Natural killer cell (primary cell): ENCODE data around the gene ZNF70. TPM values are rescaled to one million over a fixed set of nuclear protein-coding genes. Genes with fewer than 3 reads are reported as not detected.

Experiments used
- ATAC-seq, 3 donors: fragments of 150-1000 bp in 2 of 3; fragments of 200-7000 bp in 1 of 3; cut with Tn5 transposase; 1 replicate in 1 of 3; 2 replicates in 2 of 3; pipeline ENCODE4 v1.10.0; 2021; ENCODE audit warnings: mild to moderate bottlenecking in 2 of 3, moderate library complexity in 2 of 3
- DNase-seq, 2 donors: peaks; one replicate each; pipeline versions ENCODE4 v3.0.0 to v3.0.0-alpha.2; 2013 to 2021; ENCODE audit warnings: mixed read lengths in 1 of 2
- H3K27ac ChIP-seq: one replicate; pipeline ENCODE4 v1.5.1; 2013; ENCODE audit warnings: mild to moderate bottlenecking, low read length
- H3K27me3 ChIP-seq: one replicate; pipeline ENCODE4 v1.6.1; 2013; ENCODE audit warnings: low read length; ENCODE audit not compliant: control insufficient read depth, insufficient read depth
- H3K36me3 ChIP-seq: one replicate; pipeline ENCODE4 v1.6.1; 2013; ENCODE audit warnings: low read length; ENCODE audit not compliant: control insufficient read depth, insufficient read depth
- H3K4me1 ChIP-seq: one replicate; pipeline ENCODE4 v1.6.1; 2013; ENCODE audit warnings: low read length; ENCODE audit not compliant: control insufficient read depth, insufficient read depth
- H3K4me3 ChIP-seq: one replicate; pipeline ENCODE4 v1.5.1; 2013; ENCODE audit warnings: low read length
- H3K9me3 ChIP-seq: one replicate; pipeline ENCODE4 v1.6.1; 2013; ENCODE audit warnings: low read length; ENCODE audit not compliant: control insufficient read depth, insufficient read depth
- H3K27ac Mint-ChIP-seq, 2 donors: one replicate each; pipeline ENCODE4 v1.8.0; 2022; ENCODE audit warnings: mild to moderate bottlenecking in 2 of 2, mixed read lengths in 2 of 2, moderate library complexity in 1 of 2
- H3K27me3 Mint-ChIP-seq, 2 donors: one replicate each; pipeline ENCODE4 v1.8.0; 2022; ENCODE audit warnings: low read depth in 2 of 2, mixed read lengths in 2 of 2
- H3K36me3 Mint-ChIP-seq: one replicate; pipeline ENCODE4 v1.8.0; 2022; ENCODE audit warnings: mixed read lengths
- H3K4me1 Mint-ChIP-seq, 2 donors: one replicate each; pipeline ENCODE4 v1.8.0; 2022; ENCODE audit warnings: mixed read lengths in 2 of 2
- H3K4me3 Mint-ChIP-seq: one replicate; pipeline ENCODE4 v1.8.0; 2022; ENCODE audit warnings: mild to moderate bottlenecking, moderate library complexity, mixed read lengths
- H3K9me3 Mint-ChIP-seq, 2 donors: one replicate each; pipeline ENCODE4 v1.8.0; 2022; ENCODE audit warnings: mixed read lengths in 2 of 2
- WGBS: methylation state at CpG from one replicate; pipeline ENCODE4 v1.1.7; 2013; ENCODE audit warnings: missing lambda C conversion rate; ENCODE audit not compliant: insufficient coverage; 5-methylcytosine and 5-hydroxymethylcytosine counted together
- intact Hi-C: fragments of 100-400 bp; cut with micrococcal nuclease; formaldehyde crosslinking; loops from one replicate; pipeline ENCODE4 v1.14.2; 2022
- total RNA-seq, 4 donors: library from RNA; stranded (reverse); fragments of 120-200 nt in 1 of 4; gene quantifications; one replicate each; pipeline versions ENCODE4 v1.2.3 to v1.2.4, GENCODE V29; 2013 to 2022
- TF ChIP-seq, protein P1 (sequence below): fragments of 200-600 bp; IDR thresholded peaks from one replicate; pipeline ENCODE4 v1.8.0; 2022; ENCODE audit warnings: antibody characterized with exemption

ZNF70 gene
- total RNA-seq, 3 donors from 2014 or later (not counting 1 experiment from before 2014, with no cell fraction given) = 7.4 to 9.1 (median 7.7) TPM

DNA sequence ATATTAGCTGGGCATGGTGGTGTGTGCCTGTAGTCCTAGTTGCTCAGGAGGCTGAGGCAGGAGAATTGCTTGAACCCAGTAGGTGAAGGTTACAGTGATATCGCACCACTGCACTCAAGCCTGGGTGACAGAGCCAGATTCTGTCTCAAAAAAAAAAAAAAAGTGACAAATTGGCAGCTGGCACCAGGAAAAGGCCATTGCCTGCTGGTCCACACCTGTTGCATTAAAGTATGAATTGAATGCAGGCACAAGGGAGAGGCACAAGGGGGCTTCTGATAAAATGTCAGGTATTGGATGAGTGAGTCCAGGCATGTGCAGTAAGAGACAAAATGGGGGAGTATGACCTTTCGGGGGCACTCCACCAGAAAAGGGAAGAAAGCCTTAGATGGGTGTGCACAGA is 28.2 kb downstream of the ZNF70 start:
- no peaks in the 10 kb centered on the region for H3K4me1 Mint-ChIP-seq
- DNase-seq = no peak
- H3K9me3 Mint-ChIP-seq = no peaks in the 10 kb centered on the region
- Histone ChIP-seq H3K9me3 (no peaks in the 10 kb centered on the region), H3K4me1 (no peaks in the 10 kb centered on the region), H3K36me3 (no peaks in the 10 kb centered on the region), H3K27me3 (no peaks in the 10 kb centered on the region), H3K27ac (no peak overlapping the region), H3K4me3 (no peak overlapping the region)
- 89% methylated on average over 2 of the region's 2 CpGs for WGBS
- ATAC-seq = no peak
- intact Hi-C loops = no loop called here
- TF ChIP-seq, protein P1, sequence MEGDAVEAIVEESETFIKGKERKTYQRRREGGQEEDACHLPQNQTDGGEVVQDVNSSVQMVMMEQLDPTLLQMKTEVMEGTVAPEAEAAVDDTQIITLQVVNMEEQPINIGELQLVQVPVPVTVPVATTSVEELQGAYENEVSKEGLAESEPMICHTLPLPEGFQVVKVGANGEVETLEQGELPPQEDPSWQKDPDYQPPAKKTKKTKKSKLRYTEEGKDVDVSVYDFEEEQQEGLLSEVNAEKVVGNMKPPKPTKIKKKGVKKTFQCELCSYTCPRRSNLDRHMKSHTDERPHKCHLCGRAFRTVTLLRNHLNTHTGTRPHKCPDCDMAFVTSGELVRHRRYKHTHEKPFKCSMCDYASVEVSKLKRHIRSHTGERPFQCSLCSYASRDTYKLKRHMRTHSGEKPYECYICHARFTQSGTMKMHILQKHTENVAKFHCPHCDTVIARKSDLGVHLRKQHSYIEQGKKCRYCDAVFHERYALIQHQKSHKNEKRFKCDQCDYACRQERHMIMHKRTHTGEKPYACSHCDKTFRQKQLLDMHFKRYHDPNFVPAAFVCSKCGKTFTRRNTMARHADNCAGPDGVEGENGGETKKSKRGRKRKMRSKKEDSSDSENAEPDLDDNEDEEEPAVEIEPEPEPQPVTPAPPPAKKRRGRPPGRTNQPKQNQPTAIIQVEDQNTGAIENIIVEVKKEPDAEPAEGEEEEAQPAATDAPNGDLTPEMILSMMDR = no peak
- H3K36me3 Mint-ChIP-seq = no peaks in the 10 kb centered on the region
- no peaks in the 10 kb centered on the region for H3K27me3 Mint-ChIP-seq
- H3K4me3 Mint-ChIP-seq = no peak overlapping the region
- H3K27ac Mint-ChIP-seq = no peak overlapping the region

DNA sequence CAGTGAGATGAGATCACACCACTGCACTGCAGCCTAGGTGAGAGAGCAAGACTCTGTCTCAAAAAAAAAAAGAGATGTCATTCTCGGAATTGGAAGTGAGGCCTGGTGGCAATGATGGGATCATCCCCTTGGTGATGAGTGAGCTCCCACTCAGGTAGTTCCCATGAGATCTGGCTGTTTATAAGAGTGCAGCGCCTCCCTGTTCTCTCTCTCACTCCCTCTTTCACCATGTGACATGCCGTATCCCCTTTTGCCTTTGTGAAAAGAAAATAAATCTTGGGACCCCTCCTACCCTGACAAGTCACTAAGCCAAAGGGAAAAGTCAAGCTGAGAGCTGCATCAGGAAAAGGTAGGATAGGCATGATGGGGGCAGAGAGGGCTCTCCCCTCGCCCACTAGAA is 28.8 kb downstream of the ZNF70 start:
- H3K27ac Mint-ChIP-seq = no peak overlapping the region
- no peak overlapping the region for H3K4me3 Mint-ChIP-seq
- no peaks in the 10 kb centered on the region for H3K36me3 Mint-ChIP-seq
- Histone ChIP-seq H3K4me1 (peaks cover 5% of the 10 kb centered on the region), H3K36me3 (no peaks in the 10 kb centered on the region), H3K9me3 (no peaks in the 10 kb centered on the region), H3K27ac (no peak overlapping the region), H3K27me3 (no peaks in the 10 kb centered on the region), H3K4me3 (no peak overlapping the region)
- peaks cover 0 to 4% of the 10 kb centered on the region in 2 donors for H3K4me1 Mint-ChIP-seq
- WGBS = 89% methylated on average over 4 of the region's 4 CpGs
- H3K9me3 Mint-ChIP-seq = no peaks in the 10 kb centered on the region
- intact Hi-C loops = no loop called here
- H3K27me3 Mint-ChIP-seq = no peaks in the 10 kb centered on the region
- TF ChIP-seq, protein P1 = no peak
- ATAC-seq (no peak), DNase-seq (no peak)

DNA sequence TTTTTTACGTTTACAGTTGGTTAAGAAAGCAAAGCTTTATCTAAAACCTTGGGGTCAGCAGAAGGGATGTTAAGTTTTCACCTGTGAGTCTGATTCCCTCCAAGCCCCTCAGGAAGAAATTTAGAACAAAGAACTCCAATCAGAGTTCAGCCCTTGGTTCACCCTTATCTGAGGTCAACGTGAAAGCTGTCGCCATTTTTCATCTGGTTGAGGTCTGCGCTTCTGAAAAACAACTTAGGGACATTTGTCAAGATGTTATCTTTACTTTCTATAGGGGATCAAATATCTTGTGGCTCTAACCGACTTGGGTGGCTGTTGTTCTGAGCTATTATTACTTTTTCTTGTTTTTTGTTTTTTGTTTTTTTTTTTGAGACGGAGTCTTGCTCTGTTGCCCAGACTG is 30.1 kb downstream of the ZNF70 start:
- intact Hi-C loops = no loop called here
- Histone ChIP-seq H3K9me3 (no peaks in the 10 kb centered on the region), H3K36me3 (no peaks in the 10 kb centered on the region), H3K27ac (no peak overlapping the region), H3K4me3 (no peak overlapping the region), H3K4me1 (peaks cover 15% of the 10 kb centered on the region), H3K27me3 (no peaks in the 10 kb centered on the region)
- no peak overlapping the region for H3K27ac Mint-ChIP-seq
- DNase-seq (no peak), ATAC-seq (no peak)
- H3K4me1 Mint-ChIP-seq = peaks cover 2 to 10% of the 10 kb centered on the region in 2 donors
- no peaks in the 10 kb centered on the region for H3K9me3 Mint-ChIP-seq
- H3K36me3 Mint-ChIP-seq = no peaks in the 10 kb centered on the region
- TF ChIP-seq, protein P1 = no peak
- no peak overlapping the region for H3K4me3 Mint-ChIP-seq
- 79% methylated on average over 6 of the region's 6 CpGs for WGBS
- no peaks in the 10 kb centered on the region for H3K27me3 Mint-ChIP-seq

DNA sequence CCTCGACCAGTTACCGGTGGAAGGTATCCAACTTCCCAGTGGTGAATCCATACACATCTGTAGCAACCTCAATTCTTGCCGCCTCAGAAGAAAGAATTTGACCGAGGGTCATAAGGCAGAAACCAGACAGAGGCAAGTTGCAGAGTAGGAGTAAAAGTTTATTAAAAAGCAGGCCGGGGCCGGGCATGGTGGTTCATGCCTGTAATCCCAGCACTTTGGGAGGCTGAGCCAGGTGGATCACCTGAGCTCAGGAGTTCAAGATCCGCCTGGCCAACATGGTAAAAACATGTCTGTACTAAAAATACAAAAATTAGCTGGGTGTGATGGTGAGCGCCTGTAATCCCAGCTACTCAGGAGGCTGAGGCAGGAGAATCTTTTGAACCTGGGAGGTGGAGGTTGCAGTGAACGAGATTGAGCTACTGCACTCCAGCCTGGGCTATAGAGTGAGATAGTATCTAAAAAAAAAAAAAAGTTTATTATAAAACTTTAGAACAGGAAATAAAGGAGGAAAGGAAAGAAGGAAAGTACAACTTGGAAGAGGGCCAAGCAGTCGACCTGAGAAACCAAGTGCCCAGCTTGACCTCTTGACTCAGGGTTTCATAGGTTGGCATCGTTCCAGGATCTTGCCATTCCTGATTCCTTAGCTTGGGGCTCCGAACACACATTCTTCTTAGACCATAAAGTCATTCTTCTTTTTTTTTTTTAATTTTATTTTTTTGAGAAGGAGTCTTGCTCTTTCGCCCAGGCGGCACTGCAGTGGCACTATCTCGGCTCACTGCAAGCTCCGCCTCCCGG is 32.3 kb downstream of the ZNF70 start:
- no peaks in the 10 kb centered on the region for H3K9me3 ChIP-seq
- TF ChIP-seq, protein P1 = no peak
- H3K36me3 ChIP-seq = peaks cover 8% of the 10 kb centered on the region
- no peak for ATAC-seq
- WGBS = 91% methylated on average over 17 of the region's 17 CpGs
- no peak overlapping the region for H3K4me3 Mint-ChIP-seq
- H3K27ac ChIP-seq = no peak overlapping the region
- H3K4me1 Mint-ChIP-seq = peaks cover 16 to 26% of the 10 kb centered on the region in 2 donors
- no peaks in the 10 kb centered on the region for H3K27me3 Mint-ChIP-seq
- no peaks in the 10 kb centered on the region for H3K36me3 Mint-ChIP-seq
- DNase-seq = no peak
- intact Hi-C loops = no loop called here
- H3K4me1 ChIP-seq = peaks cover 25% of the 10 kb centered on the region
- no peak overlapping the region for H3K27ac Mint-ChIP-seq
- no peaks in the 10 kb centered on the region for H3K9me3 Mint-ChIP-seq
- H3K4me3 ChIP-seq = no peak overlapping the region
- no peaks in the 10 kb centered on the region for H3K27me3 ChIP-seq
